Measurements from ENCODE around the gene ATOX1. TPM values are rescaled to one million over a fixed set of nuclear protein-coding genes. Genes with fewer than 3 reads are reported as not detected.

The ATOX1 gene, protein sequence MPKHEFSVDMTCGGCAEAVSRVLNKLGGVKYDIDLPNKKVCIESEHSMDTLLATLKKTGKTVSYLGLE
- 26.9 and 61.4 TPM in 2 replicates for total RNA-seq

DNA sequence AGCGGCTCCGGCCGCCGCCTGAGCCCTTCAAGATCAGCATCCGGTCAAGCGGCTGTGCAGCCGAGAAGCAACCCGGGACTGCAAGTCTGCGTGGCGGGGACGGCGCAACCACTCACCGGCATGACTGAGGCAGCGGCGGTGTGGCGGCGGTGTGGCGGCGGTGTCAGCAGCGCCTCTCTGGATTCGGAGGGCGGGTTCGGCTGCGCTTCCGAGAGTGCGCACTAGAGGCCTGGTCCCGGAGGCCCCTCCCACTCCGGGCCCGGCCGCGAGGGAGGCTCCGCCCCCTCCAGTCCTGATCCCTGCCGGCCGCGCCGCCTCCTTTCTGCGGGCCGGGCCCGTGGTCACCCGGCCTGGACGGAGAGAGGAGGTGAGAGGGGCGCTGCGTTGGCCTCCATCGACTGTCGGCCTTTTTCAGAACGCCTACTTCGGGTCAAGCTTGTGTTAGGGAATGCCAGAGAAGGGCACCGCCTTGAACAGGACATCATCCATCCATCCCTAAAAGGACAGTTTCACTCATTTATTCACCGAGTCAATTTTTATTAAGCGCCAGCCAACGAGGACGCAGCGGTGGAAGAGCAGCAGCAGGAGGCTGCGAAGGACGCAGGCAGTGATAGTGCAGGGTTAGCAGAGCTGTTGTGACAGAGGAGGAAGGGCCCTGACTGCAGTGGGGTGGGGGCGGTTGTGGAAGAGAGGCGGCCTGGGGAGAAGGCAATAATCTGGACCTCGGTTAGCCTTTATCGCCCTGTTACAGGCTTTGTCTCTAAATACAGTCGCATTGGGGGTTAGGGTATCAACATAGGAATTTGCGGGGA, at the start of gene ATOX1:
Gene ATOX1, minus strand, starts transcription at position 202 of the 812 bp plus-strand sequence. Its CDS starts 80 bp downstream, at position 122.
- Histone ChIP-seq H3K27me3 (ENCODE audit: control insufficient read depth, insufficient read depth, low read length) (no peaks in the 10 kb centered on the region), H3K4me3 (ENCODE audit: low read depth, low read length) (peak within 1 kb of the TSS; percentile 80), H3K36me3 (ENCODE audit: control insufficient read depth, insufficient read depth, low read length) (peaks cover 2% of the 10 kb centered on the region)
- DNase-seq (ENCODE audit: low read depth) (peak; percentile 73), FAIRE-seq (no peak)
- TF ChIP-seq, protein P1, sequence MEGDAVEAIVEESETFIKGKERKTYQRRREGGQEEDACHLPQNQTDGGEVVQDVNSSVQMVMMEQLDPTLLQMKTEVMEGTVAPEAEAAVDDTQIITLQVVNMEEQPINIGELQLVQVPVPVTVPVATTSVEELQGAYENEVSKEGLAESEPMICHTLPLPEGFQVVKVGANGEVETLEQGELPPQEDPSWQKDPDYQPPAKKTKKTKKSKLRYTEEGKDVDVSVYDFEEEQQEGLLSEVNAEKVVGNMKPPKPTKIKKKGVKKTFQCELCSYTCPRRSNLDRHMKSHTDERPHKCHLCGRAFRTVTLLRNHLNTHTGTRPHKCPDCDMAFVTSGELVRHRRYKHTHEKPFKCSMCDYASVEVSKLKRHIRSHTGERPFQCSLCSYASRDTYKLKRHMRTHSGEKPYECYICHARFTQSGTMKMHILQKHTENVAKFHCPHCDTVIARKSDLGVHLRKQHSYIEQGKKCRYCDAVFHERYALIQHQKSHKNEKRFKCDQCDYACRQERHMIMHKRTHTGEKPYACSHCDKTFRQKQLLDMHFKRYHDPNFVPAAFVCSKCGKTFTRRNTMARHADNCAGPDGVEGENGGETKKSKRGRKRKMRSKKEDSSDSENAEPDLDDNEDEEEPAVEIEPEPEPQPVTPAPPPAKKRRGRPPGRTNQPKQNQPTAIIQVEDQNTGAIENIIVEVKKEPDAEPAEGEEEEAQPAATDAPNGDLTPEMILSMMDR (IDR thresholded peaks at IDR 0.05; ENCODE audit: insufficient read depth, low read length, severe bottlenecking) = no peak

DNA sequence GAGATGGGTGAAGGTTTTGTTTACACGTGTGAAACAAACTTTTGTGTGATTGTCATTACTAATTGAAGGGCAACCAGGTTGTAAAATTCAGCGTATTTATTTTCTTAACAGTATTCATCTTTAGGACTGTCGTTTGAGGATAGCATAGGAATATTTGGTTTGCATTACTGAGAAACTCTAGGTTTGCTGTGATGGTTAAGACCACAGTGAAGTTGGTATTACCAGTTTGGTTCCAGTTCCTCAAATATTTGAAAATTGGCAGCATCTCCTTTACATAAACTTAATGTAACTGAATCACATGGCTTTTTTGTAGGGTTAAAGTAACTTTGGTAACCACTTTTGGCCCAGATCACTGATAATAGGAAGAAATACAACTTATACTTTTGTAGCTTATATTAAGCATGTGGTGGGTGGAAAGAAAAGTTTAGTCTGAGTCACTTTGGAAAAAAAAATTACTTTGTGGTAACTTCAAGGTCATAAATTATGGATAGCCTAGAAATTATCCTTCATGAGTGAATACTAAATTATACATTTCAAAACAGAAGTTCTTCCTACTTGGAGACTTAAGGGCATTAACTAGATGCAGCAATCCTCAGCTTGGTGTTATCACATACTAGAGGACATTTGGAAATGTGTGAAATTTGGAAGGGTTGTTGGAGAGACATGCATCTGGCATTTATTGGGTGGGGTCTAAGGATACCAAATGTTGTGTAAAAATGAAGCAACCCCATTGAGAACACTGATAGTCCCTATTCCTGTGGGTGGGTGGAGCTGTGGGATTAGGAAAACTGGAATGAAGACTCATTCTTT, 47.2 kb upstream of the ATOX1 start:
- DNase-seq (ENCODE audit: low read depth) = no peak
- peaks cover 12% of the 10 kb centered on the region for H3K36me3 ChIP-seq (ENCODE audit: control insufficient read depth, insufficient read depth, low read length)
- FAIRE-seq = no peak
- TF ChIP-seq, protein P1 (IDR thresholded peaks at IDR 0.05; ENCODE audit: insufficient read depth, low read length, severe bottlenecking) = no peak
- no peak overlapping the region for H3K4me3 ChIP-seq (ENCODE audit: low read depth, low read length)
- H3K27me3 ChIP-seq (ENCODE audit: control insufficient read depth, insufficient read depth, low read length) = no peaks in the 10 kb centered on the region

DNA sequence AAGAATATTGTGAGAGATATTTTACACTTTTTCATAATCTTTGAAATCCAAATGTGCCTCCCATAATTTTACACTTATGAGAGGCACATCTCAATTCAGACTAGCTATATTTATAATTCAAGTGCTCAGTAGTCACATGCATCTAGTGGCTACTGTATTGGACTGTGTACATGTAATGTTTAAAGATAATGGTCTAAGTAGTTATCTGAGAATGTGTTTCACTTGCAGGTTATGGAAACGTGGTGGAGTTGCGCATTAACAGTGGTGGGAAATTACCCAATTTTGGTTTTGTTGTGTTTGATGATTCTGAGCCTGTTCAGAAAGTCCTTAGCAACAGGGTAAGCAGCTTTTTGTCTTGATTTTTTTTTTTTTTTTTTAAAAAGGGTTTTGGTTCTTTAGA, 42.1 kb upstream of the ATOX1 start:
- TF ChIP-seq, protein P1 (IDR thresholded peaks at IDR 0.05; ENCODE audit: insufficient read depth, low read length, severe bottlenecking) = no peak
- peaks cover 14% of the 10 kb centered on the region for H3K36me3 ChIP-seq (ENCODE audit: control insufficient read depth, insufficient read depth, low read length)
- no peak overlapping the region for H3K4me3 ChIP-seq (ENCODE audit: low read depth, low read length)
- no peak for DNase-seq (ENCODE audit: low read depth)
- no peak for FAIRE-seq
- no peaks in the 10 kb centered on the region for H3K27me3 ChIP-seq (ENCODE audit: control insufficient read depth, insufficient read depth, low read length)

DNA sequence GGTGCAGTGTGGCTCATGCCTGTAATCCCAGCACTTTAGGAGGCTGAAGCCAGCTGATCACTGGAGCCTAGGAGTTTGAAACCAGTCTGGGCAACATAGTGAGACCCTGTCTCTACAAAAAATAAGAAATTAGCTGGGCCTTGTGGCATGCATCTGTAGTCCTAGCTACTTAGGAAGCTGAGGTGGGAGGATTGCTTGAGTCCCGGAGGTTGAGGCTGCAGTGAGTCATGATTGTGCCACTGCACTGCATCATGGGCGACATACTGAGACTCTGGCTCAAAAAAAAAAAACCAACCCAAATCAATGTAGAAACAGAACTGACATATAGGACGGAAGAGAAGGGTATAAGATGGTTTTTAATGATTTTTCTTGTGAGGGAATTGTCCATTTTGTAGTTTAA, 41.0 kb upstream of the ATOX1 start:
- no peak for FAIRE-seq
- H3K36me3 ChIP-seq (ENCODE audit: control insufficient read depth, insufficient read depth, low read length) = peaks cover 16% of the 10 kb centered on the region
- peak; percentile 46 for DNase-seq (ENCODE audit: low read depth)
- no peaks in the 10 kb centered on the region for H3K27me3 ChIP-seq (ENCODE audit: control insufficient read depth, insufficient read depth, low read length)
- no peak overlapping the region for H3K4me3 ChIP-seq (ENCODE audit: low read depth, low read length)
- TF ChIP-seq, protein P1 (IDR thresholded peaks at IDR 0.05; ENCODE audit: insufficient read depth, low read length, severe bottlenecking) = no peak

DNA sequence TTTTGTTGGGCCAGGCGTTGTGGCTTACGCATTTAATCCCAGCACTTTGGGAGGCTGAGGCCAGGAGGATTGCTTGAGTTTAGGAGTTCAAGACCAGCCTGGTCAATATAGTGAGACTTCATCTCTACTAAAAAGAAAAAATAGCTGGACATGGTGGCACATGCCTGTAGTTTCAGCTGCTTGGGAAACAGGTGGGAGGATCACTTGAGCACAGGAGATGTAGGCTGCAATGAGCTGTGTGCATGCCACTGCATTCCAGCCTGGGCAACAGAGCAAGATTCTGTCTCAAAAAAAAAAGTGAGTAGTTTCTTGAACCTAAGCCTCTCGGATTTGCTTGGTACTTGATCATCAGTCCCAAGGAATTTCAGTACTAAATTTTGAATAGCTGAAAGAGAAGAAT, 40.2 kb upstream of the ATOX1 start:
- H3K4me3 ChIP-seq (ENCODE audit: low read depth, low read length) = no peak overlapping the region
- FAIRE-seq (no peak), DNase-seq (ENCODE audit: low read depth) (no peak)
- H3K36me3 ChIP-seq (ENCODE audit: control insufficient read depth, insufficient read depth, low read length) = peaks cover 12% of the 10 kb centered on the region
- TF ChIP-seq, protein P1 (IDR thresholded peaks at IDR 0.05; ENCODE audit: insufficient read depth, low read length, severe bottlenecking) = no peak
- no peaks in the 10 kb centered on the region for H3K27me3 ChIP-seq (ENCODE audit: control insufficient read depth, insufficient read depth, low read length)

All from bronchial epithelial cell (primary cell).